Psoas muscle (tissue), 8 donors: ENCODE data around the gene MAST4. TPM values are rescaled to one million over a fixed set of nuclear protein-coding genes. Genes with fewer than 3 reads are reported as not detected.

Source experiments
- ATAC-seq, 4 donors: fragments of 200-7000 bp; cut with Tn5 transposase; one replicate each; pipeline ENCODE4 v1.9.1; 2020; ENCODE audit warnings: moderate library complexity in 3 of 4, mild to moderate bottlenecking in 2 of 4
- DNase-seq, 2 donors: peaks; one replicate each; pipeline ENCODE4 v3.0.0-alpha.2; 2020
- H3K27ac ChIP-seq: fragments of 200-600 bp; one replicate; pipeline ENCODE4 v1.8.0; 2022
- H3K27me3 ChIP-seq, 3 donors: fragments of 200-600 bp in 1 of 3; one replicate each; pipeline versions ENCODE4 v1.6.1 to v1.8.0; 2013 to 2022; ENCODE audit warnings: low read length in 2 of 3, mild to moderate bottlenecking in 2 of 3, moderate library complexity in 1 of 3; ENCODE audit not compliant: insufficient read depth in 3 of 3
- H3K36me3 ChIP-seq, 2 donors: fragments of 200-600 bp in 1 of 2; one replicate each; pipeline versions ENCODE4 v1.6.1 to v1.8.0; 2013 to 2022; ENCODE audit warnings: low read depth in 1 of 2, mild to moderate bottlenecking in 1 of 2, moderate library complexity in 1 of 2; ENCODE audit not compliant: insufficient read depth in 1 of 2
- H3K4me1 ChIP-seq: fragments of 200-600 bp; one replicate; pipeline ENCODE4 v1.8.0; 2022
- H3K4me3 ChIP-seq: fragments of 200-600 bp; one replicate; pipeline ENCODE4 v1.8.0; 2022; ENCODE audit warnings: mild to moderate bottlenecking
- H3K9me3 ChIP-seq: fragments of 200-600 bp; one replicate; pipeline ENCODE4 v1.8.0; 2022
- WGBS, 3 donors: extraction: QIAGEN DNeasy Blood & Tissue Kit; methylation state at CpG; one replicate each; pipeline versions ENCODE4 v1.1.6 to v1.1.7; 2013; 5-methylcytosine and 5-hydroxymethylcytosine counted together
- intact Hi-C, 2 donors: fragments of 100-400 bp; cut with DNase I; formaldehyde crosslinking; loops; one replicate each; pipeline versions ENCODE4 v1.11.0 to v1.14.2; 2022
- polyA plus RNA-seq, 3 donors: library from polyadenylated mRNA; stranded (reverse); fragments of 200-250 nt; gene quantifications; one replicate each; pipeline ENCODE4 v1.2.3, GENCODE V29; 2013
- total RNA-seq, 4 donors: library from RNA; stranded (reverse); fragmentation: NEBNext Ultra II Directional in 2 of 4; extraction: Animal tissue kit (Norgen Biotek cat#: 25700) in 2 of 4; gene quantifications; one replicate each; pipeline versions ENCODE4 v1.2.1 to v1.2.4, GENCODE V29; 2021 to 2023
- TF ChIP-seq, protein P1 (sequence below): fragments of 200-600 bp; IDR thresholded peaks from one replicate; pipeline ENCODE4 v1.8.0; 2022; ENCODE audit warnings: antibody characterized with exemption
- donor health status: healthy with polysubstance abuse.
- donor health status: DM: no; HTN: no; CAD: no; lungs with moderate emphysema.
- donor health status: Bipolar disorder and iron deficiency.
- donor health status: healthy.
- donor health status: DM: yes; HTN: yes; CAD: no.
- donor health status: DM: no; HTN: no; CAD: no.
- donor health status: DM: no; HTN: no; CAD: no.
- donor health status: DM: yes; HTN: yes; CAD: no.

Gene MAST4
- total and polyA plus RNA-seq, 7 donors, result 3.2 to 123 (median 12.1) TPM

- H3K36me3 ChIP-seq, result no peaks in the 10 kb centered on the region
- H3K9me3 ChIP-seq, result no peaks in the 10 kb centered on the region
- WGBS, 3 donors, result 82 to 89% (median 88%) methylated on average over 1 of the region's 1 CpG
- intact Hi-C loops, result no loop called here
- ATAC-seq, result peak in 1 of 4 donors; percentile 33
- H3K27me3 ChIP-seq, result no peaks in the 10 kb centered on the region
- H3K4me3 ChIP-seq, result no peak overlapping the region
- no peak for DNase-seq
- TF ChIP-seq, protein P1, sequence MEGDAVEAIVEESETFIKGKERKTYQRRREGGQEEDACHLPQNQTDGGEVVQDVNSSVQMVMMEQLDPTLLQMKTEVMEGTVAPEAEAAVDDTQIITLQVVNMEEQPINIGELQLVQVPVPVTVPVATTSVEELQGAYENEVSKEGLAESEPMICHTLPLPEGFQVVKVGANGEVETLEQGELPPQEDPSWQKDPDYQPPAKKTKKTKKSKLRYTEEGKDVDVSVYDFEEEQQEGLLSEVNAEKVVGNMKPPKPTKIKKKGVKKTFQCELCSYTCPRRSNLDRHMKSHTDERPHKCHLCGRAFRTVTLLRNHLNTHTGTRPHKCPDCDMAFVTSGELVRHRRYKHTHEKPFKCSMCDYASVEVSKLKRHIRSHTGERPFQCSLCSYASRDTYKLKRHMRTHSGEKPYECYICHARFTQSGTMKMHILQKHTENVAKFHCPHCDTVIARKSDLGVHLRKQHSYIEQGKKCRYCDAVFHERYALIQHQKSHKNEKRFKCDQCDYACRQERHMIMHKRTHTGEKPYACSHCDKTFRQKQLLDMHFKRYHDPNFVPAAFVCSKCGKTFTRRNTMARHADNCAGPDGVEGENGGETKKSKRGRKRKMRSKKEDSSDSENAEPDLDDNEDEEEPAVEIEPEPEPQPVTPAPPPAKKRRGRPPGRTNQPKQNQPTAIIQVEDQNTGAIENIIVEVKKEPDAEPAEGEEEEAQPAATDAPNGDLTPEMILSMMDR, result no peak
- no peaks in the 10 kb centered on the region for H3K4me1 ChIP-seq
- H3K27ac ChIP-seq, result no peak overlapping the region
Observed at GRCh38 chr5:66653325-66653724, 57.1 kb downstream of the MAST4 start.

GRCh38 chr5:66655395-66656324 lies 59.5 kb downstream of the MAST4 start:
- intact Hi-C loops, result no loop called here
- H3K9me3 ChIP-seq, result no peaks in the 10 kb centered on the region
- H3K4me3 ChIP-seq, result no peak overlapping the region
- no peak overlapping the region for H3K27ac ChIP-seq
- 29 to 66% (median 41%) methylated on average over 2 of the region's 2 CpGs for WGBS, 3 donors
- TF ChIP-seq, protein P1, result no peak
- no peaks in the 10 kb centered on the region for H3K27me3 ChIP-seq
- no peaks in the 10 kb centered on the region for H3K4me1 ChIP-seq
- DNase-seq, result no peak
- no peaks in the 10 kb centered on the region for H3K36me3 ChIP-seq
- ATAC-seq, result no peak

DNA sequence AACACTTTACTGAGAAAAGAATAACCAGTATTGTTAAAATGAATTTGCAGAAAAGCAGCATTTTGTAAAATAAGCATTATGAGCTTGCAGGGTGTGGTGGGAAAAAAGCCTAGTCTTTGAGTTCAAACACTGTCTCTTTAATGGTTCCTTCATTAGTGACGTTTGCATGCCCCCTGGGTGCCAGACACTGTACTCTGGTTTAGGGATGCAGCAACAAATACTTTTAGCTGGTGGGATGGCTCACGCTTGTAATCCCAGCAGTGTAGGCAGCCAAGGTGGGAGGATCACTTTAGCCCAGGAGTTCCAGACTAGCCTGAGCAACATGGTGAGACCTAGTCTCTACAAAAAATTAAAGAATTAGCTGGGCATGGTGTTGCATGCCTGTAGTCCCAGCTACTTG lies 62.3 kb downstream of the MAST4 start:
- H3K36me3 ChIP-seq, result no peaks in the 10 kb centered on the region
- H3K27me3 ChIP-seq, result no peaks in the 10 kb centered on the region
- TF ChIP-seq, protein P1, result no peak
- no peaks in the 10 kb centered on the region for H3K9me3 ChIP-seq
- no peaks in the 10 kb centered on the region for H3K4me1 ChIP-seq
- ATAC-seq, result no peak
- H3K4me3 ChIP-seq, result no peak overlapping the region
- intact Hi-C loops, result no loop called here
- DNase-seq, result no peak
- 31 to 35% (median 31%) methylated on average over 2 of the region's 2 CpGs for WGBS, 3 donors
- H3K27ac ChIP-seq, result no peak overlapping the region

DNA sequence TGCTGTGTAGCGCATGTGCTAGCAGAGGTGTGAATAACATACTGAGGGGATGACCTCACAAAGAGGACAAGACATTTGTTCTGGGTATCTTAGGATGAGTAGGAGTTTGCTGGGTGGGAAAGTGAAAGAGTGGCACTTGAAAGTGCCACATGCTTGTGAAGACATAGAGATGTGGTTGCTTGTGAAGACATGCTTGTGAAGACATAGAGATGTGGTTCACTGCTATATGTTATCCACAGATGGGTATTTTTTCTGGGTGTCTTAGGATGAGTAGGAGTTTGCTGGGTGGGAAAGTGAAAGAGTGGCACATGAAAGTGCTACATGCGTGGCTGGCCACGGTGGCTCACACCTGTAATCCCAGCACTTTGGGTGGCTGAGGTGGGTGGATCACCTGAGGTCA lies 63.6 kb downstream of the MAST4 start:
- WGBS, 3 donors, result 85 to 99% (median 95%) methylated on average over 3 of the region's 3 CpGs
- H3K36me3 ChIP-seq, result no peaks in the 10 kb centered on the region
- intact Hi-C loops, result no loop called here
- no peaks in the 10 kb centered on the region for H3K27me3 ChIP-seq
- H3K4me3 ChIP-seq, result no peak overlapping the region
- no peak for ATAC-seq
- H3K27ac ChIP-seq, result no peak overlapping the region
- TF ChIP-seq, protein P1, result no peak
- no peaks in the 10 kb centered on the region for H3K9me3 ChIP-seq
- H3K4me1 ChIP-seq, result no peaks in the 10 kb centered on the region
- DNase-seq, result no peak
